ENCODE measurements around the gene SHLD1. TPM values are rescaled to one million over a fixed set of nuclear protein-coding genes. Genes with fewer than 3 reads are reported as not detected.

The SHLD1 gene
- total RNA-seq, 1 experiment from 2014 or later = 6.7 TPM

GRCh38 chr20:5865604-5866003 lies 115.4 kb downstream of the SHLD1 start:
- H2BK5ac ChIP-seq (ENCODE audit: insufficient read length, low read length) = no peak overlapping the region
- H2BK15ac ChIP-seq (ENCODE audit: low read depth, low read length) = no peak overlapping the region
- H2AK5ac ChIP-seq (ENCODE audit: insufficient read length, low read length) = no peak overlapping the region
- H4K5ac ChIP-seq (ENCODE audit: insufficient read length, low read depth, low read length) = no peak overlapping the region
- H3K14ac ChIP-seq (ENCODE audit: insufficient read depth, low read length) = no peak overlapping the region
- TF ChIP-seq CTCF (conservative IDR thresholded peaks at IDR 0.05) = no peak
- Mint-ChIP-seq H3K27ac (no peak overlapping the region), H3K9me3 (no peaks in the 10 kb centered on the region), H3K4me3 (no peak overlapping the region), H3K27me3 (ENCODE audit: low read depth) (no peaks in the 10 kb centered on the region), H3K36me3 (ENCODE audit: insufficient read depth in 1 of 3, low read depth in 3 of 3) (no peaks in the 10 kb centered on the region), H3K4me1 (peaks cover 4 to 11% of the 10 kb centered on the region in 2 experiments)
- no peak overlapping the region for H3K23ac ChIP-seq (ENCODE audit: insufficient read length, low read depth, low read length)
- no peak overlapping the region for H3K27ac ChIP-seq (ENCODE audit: insufficient read length, low read depth, low read length)
- no peak overlapping the region for H3K4me2 ChIP-seq (ENCODE audit: insufficient read depth, insufficient read length, low read length)
- H2AFZ ChIP-seq (ENCODE audit: low read length) = no peak overlapping the region
- no peak overlapping the region for H3K56ac ChIP-seq (ENCODE audit: insufficient read length, low read depth, low read length)
- H3K18ac ChIP-seq (ENCODE audit: insufficient read length, low read depth, low read length) = no peak overlapping the region
- H3K79me2 ChIP-seq (ENCODE audit: insufficient read depth, low read length) = no peaks in the 10 kb centered on the region
- H3K4me1 ChIP-seq (ENCODE audit: insufficient read depth, low read length) = no peaks in the 10 kb centered on the region; the same call in 1 of the 2 replicates
- H2BK12ac ChIP-seq (ENCODE audit: insufficient read length, low read depth, low read length) = no peak overlapping the region
- no peak for DNase-seq
- no peaks in the 10 kb centered on the region for H3K9me3 ChIP-seq (ENCODE audit: control insufficient read depth, low read depth, low read length)
- no peak overlapping the region for H4K8ac ChIP-seq (replicated peaks; ENCODE audit: insufficient read length, low read depth, low read length)
- no peak overlapping the region for H3K4ac ChIP-seq (ENCODE audit: low read depth, low read length)
- no peak overlapping the region for H2BK120ac ChIP-seq (ENCODE audit: low read depth, low read length, poor library complexity, severe bottlenecking)
- no peaks in the 10 kb centered on the region for H3K23me2 ChIP-seq (ENCODE audit: insufficient read length, low read depth, low read length, poor library complexity, severe bottlenecking)
- no peaks in the 10 kb centered on the region for H3K79me1 ChIP-seq (ENCODE audit: insufficient read depth, low read depth, low read length, poor library complexity, severe bottlenecking)
- no peak overlapping the region for H4K91ac ChIP-seq (ENCODE audit: insufficient read length, low read depth, low read length)
- no peak overlapping the region for H3T11ph ChIP-seq (ENCODE audit: low read length)
- H3K27me3 ChIP-seq (ENCODE audit: insufficient read depth, low read length) = no peaks in the 10 kb centered on the region
- WGBS (ENCODE audit: extremely low coverage, insufficient read length, low lambda C conversion rate) = no CpG with 5 or more reads among the region's 2 CpGs
- no peaks in the 10 kb centered on the region for H4K20me1 ChIP-seq (ENCODE audit: control insufficient read depth, insufficient read depth, insufficient read length)
- no peak overlapping the region for H2BK20ac ChIP-seq (ENCODE audit: low read depth, low read length, poor library complexity, severe bottlenecking)
- H3K9ac ChIP-seq (ENCODE audit: extremely low read depth, insufficient read length, low read length) = no peak overlapping the region

Measured in H9 (cell line).